NB4 (cell line): ENCODE data around the gene JMJD7.
A peak's percentile ranks its signal among the peaks of the same experiment; 100 is the strongest.

Experiments used
- DNase-seq: peaks from one replicate; pipeline ENCODE4 v3.0.0; 2010; ENCODE audit warnings: low read depth
- H3K4me3 ChIP-seq: one replicate; pipeline ENCODE4 v1.5.1; 2011; ENCODE audit warnings: mild to moderate bottlenecking, low read depth, low read length, moderate library complexity
- CTCF ChIP-seq: IDR thresholded peaks from one replicate; pipeline ENCODE4 v1.5.1; 2012; ENCODE audit warnings: low read depth, low read length
- MAX ChIP-seq: IDR thresholded peaks from 2 replicates; pipeline ENCODE4 v1.6.1; 2011; ENCODE audit warnings: low read depth, low read length
- MYC ChIP-seq: IDR thresholded peaks from 2 replicates; pipeline ENCODE4 v1.6.1; 2011; ENCODE audit warnings: low read depth, low read length
- POLR2A ChIP-seq: IDR thresholded peaks from 2 replicates; pipeline ENCODE4 v1.6.1; 2011; ENCODE audit warnings: mild to moderate bottlenecking; ENCODE audit not compliant: insufficient read length; ENCODE audit errors: extremely low read depth

The JMJD7 gene

GRCh38 chr15:41817327-41817726, 10.6 kb upstream of the JMJD7 start:
- TF ChIP-seq CTCF, result no peak
- no peak for TF ChIP-seq MYC
- no peak for TF ChIP-seq MAX
- TF ChIP-seq POLR2A, result no peak

GRCh38 chr15:41817781-41818180, 10.1 kb upstream of the JMJD7 start:
- no peak overlapping the region for H3K4me3 ChIP-seq
- TF ChIP-seq POLR2A (no peak), CTCF (no peak), MYC (no peak), MAX (no peak)
- DNase-seq, result no peak

More at GRCh38 chr15:41817327-41817726, 10.6 kb upstream of the JMJD7 start:
- no peak for DNase-seq
- no peak overlapping the region for H3K4me3 ChIP-seq

- H3K4me3 ChIP-seq, result no peak overlapping the region
- TF ChIP-seq MYC, result no peak
- TF ChIP-seq POLR2A, result no peak
- TF ChIP-seq CTCF, result no peak
- TF ChIP-seq MAX, result no peak
- peak; percentile 32 for DNase-seq
Measured at GRCh38 chr15:41819455-41820050, 8.3 kb upstream of the JMJD7 start.

- no peak overlapping the region for H3K4me3 ChIP-seq
- no peak for DNase-seq
- TF ChIP-seq MAX (no peak), MYC (no peak), POLR2A (no peak), CTCF (no peak)
Measured at GRCh38 chr15:41820791-41821423, 7.0 kb upstream of the JMJD7 start.

- DNase-seq, result no peak
- TF ChIP-seq CTCF (no peak), MAX (no peak), POLR2A (no peak), MYC (no peak)
Measured at GRCh38 chr15:41821831-41822230, 6.1 kb upstream of the JMJD7 start.

More at GRCh38 chr15:41821831-41822230, 6.1 kb upstream of the JMJD7 start:
- no peak overlapping the region for H3K4me3 ChIP-seq
